Measurements from ENCODE around the gene CADPS.

CADPS gene

GRCh38 chr3:62809369-62809768, 65.8 kb downstream of the CADPS start:
- no peak for ATAC-seq
- TF ChIP-seq ZNF565 (CRISPR knock-in tag; conservative IDR thresholded peaks at IDR 0.05; ENCODE audit: low read depth) (no peak), POU6F1 (CRISPR knock-in tag; IDR thresholded peaks at IDR 0.05; ENCODE audit: borderline replicate concordance, low read depth) (no peak), ZC3H10 (CRISPR knock-in tag; IDR thresholded peaks at IDR 0.05) (no peak), ZFP30 (CRISPR knock-in tag; IDR thresholded peaks at IDR 0.05) (no peak), ISL1 (CRISPR knock-in tag; IDR thresholded peaks at IDR 0.05) (no peak), TCF4 (CRISPR knock-in tag; IDR thresholded peaks at IDR 0.05; ENCODE audit: borderline replicate concordance) (no peak), TOX (CRISPR knock-in tag; IDR thresholded peaks at IDR 0.05; ENCODE audit: borderline replicate concordance) (no peak), SNAI2 (CRISPR knock-in tag; IDR thresholded peaks at IDR 0.05) (no peak), RARB (CRISPR knock-in tag; IDR thresholded peaks at IDR 0.05) (no peak), PPARA (CRISPR knock-in tag; IDR thresholded peaks at IDR 0.05; ENCODE audit: borderline replicate concordance) (no peak), OSR1 (CRISPR knock-in tag; IDR thresholded peaks at IDR 0.05) (no peak), PATZ1 (CRISPR knock-in tag; IDR thresholded peaks at IDR 0.05; ENCODE audit: borderline replicate concordance) (no peak), CSDC2 (CRISPR knock-in tag; IDR thresholded peaks at IDR 0.05) (no peak), ZNF8 (CRISPR knock-in tag; IDR thresholded peaks at IDR 0.05) (no peak), CSRNP3 (CRISPR knock-in tag; IDR thresholded peaks at IDR 0.05) (no peak), ZFP3 (CRISPR knock-in tag; IDR thresholded peaks at IDR 0.05) (no peak), ESRRG (CRISPR knock-in tag; IDR thresholded peaks at IDR 0.05) (no peak)

GRCh38 chr3:62805580-62806277, 69.5 kb downstream of the CADPS start:
- ATAC-seq = no peak
- TF ChIP-seq GLIS3 (CRISPR knock-in tag; IDR thresholded peaks at IDR 0.05) (no peak), RARB (CRISPR knock-in tag; IDR thresholded peaks at IDR 0.05) (no peak), TCF4 (CRISPR knock-in tag; IDR thresholded peaks at IDR 0.05; ENCODE audit: borderline replicate concordance) (no peak)

- TF ChIP-seq TSHZ2 (CRISPR knock-in tag; IDR thresholded peaks at IDR 0.05) = no peak
- no peak for TF ChIP-seq RARB (CRISPR knock-in tag; IDR thresholded peaks at IDR 0.05)
- no peak for TF ChIP-seq ISL1 (CRISPR knock-in tag; IDR thresholded peaks at IDR 0.05)
- no peak for TF ChIP-seq ZNF565 (CRISPR knock-in tag; conservative IDR thresholded peaks at IDR 0.05; ENCODE audit: low read depth)
- TF ChIP-seq ZNF70 (CRISPR knock-in tag; IDR thresholded peaks at IDR 0.05) = no peak
- TF ChIP-seq PPARA (CRISPR knock-in tag; IDR thresholded peaks at IDR 0.05; ENCODE audit: borderline replicate concordance) = no peak
- TF ChIP-seq CSDC2 (CRISPR knock-in tag; IDR thresholded peaks at IDR 0.05) = no peak
- TF ChIP-seq ARNTL (CRISPR knock-in tag; IDR thresholded peaks at IDR 0.05; ENCODE audit: borderline replicate concordance, low read depth) = no peak
- TF ChIP-seq ZFP30 (CRISPR knock-in tag; IDR thresholded peaks at IDR 0.05) = no peak
- no peak for TF ChIP-seq ZC3H10 (CRISPR knock-in tag; IDR thresholded peaks at IDR 0.05)
- TF ChIP-seq TOX (CRISPR knock-in tag; IDR thresholded peaks at IDR 0.05; ENCODE audit: borderline replicate concordance) = no peak
- TF ChIP-seq SNAI2 (CRISPR knock-in tag; IDR thresholded peaks at IDR 0.05) = no peak
- no peak for ATAC-seq
Observed at GRCh38 chr3:62805106-62805505, 70.1 kb downstream of the CADPS start.
